Activated CD4-positive, alpha-beta T cell treated with anti-CD3 and anti-CD28 coated beads, Interleukin-2, amount 50 U/mL, for 48 hours (primary cell): ENCODE measurements around the gene SYNE2.
"Not testable (repeated sequence)": the region's sequence is repeated elsewhere in the genome, so short reads cannot be mapped to it uniquely, and the experiment has no call there.

Experiments
- DNase-seq, 2 experiments: peaks; one replicate each; pipeline ENCODE4 v3.0.0-alpha.2; 2020

SYNE2 gene

DNA sequence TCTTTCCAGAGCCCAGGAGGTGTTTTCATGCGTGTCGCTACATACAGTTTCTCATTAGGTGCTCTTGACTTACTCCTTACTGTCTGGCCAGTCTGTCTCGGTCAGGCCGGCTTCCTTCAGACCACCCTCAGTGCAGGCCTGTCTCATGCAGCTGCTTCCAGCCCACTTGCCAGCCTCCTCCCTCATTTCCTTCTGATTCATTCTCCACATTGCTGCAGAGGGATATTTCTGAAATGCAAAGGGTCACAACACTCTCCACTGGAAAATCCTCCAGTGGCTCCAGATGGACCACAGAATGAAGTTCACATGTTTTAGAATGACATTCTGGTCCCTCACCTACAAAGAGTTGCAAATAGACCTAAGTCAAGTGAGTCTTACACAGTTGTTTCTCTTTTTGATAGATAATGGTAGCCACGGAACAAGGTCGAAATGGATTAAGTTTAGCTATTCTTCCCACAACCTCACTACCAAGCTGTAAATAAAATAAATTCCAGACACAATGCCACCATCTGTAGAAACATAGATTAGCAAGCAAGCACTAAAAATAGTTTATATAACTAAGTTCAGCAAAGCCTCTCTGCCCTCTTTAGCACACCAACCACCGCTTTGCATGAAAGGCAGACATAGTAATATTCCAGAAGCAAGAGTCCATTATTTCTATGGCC is 294.5 kb downstream of the SYNE2 start:
- DNase-seq, result no peak

DNA sequence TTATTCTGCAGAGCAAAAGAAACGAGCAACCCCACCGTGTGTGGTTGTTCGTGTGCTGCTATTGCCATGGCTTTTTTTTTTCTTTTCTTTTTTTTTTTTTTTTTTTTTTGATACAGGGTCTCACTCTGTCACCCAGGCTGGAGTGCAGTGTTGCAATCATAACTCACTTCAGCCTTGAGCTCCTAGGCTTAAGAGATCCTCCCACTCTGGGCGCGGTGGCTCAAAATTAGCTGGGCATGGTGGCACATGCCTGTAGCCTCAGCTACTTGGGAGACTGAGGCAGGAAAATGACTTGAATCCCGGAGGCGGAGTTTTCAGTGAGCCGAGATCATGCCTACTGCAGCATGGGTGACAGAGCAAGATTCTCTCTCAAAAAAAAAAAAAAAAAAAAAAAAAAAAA is 297.1 kb downstream of the SYNE2 start:
- no peak for DNase-seq

DNA sequence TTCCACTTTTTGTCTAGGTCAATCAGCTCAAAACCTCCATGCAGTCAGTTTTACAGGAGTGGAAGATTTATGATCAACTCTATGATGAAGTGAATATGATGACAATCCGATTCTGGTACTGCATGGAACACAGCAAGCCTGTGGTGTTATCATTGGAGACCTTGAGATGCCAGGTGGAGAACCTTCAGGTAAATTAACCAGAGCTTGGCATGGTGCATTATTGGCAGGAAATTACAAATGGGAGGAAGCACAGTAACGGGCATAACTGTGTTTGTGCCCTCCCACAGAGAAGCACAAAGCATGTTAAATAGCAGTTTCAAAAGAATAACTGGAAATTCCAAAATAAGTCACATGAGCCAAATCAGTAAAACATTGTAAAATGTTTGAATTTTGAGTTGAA is 305.8 kb downstream of the SYNE2 start:
- no peak for DNase-seq

DNA sequence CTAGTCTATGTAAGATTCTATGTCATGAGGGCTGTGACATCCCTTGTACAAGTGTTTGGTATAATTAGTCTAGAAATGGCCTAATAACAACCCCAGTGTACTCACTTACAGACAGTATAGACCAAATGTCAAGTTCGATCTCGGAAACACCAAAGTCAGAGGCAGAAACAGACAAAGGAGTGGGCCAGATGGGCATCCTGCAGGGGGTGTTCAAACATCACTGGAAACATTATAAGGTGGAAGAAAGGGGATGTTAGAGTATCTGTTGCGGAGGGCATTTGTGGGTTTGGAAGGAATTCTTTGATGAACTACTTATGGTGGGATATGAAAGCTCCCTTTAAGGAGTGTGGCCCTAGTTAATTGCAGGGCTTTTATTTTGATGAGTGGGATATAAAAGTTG is 306.8 kb downstream of the SYNE2 start:
- DNase-seq, result no peak

DNA sequence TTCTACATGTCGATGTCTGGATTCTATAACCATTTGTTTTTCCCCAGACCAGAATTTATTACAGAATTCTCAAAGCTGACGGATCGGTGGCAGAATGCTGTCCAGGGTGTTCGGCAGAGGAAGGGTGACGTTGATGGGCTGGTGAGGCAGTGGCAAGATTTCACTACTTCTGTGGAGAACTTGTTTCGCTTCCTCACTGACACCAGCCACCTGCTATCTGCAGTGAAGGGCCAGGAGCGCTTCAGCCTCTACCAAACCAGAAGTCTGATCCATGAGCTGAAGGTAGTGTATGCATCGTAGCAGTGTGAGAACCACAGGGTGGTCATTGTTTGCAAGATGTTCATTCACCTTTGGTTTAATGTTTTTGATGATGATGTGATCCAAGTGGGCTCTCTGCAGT is 317.4 kb downstream of the SYNE2 start:
- DNase-seq, result no peak

DNA sequence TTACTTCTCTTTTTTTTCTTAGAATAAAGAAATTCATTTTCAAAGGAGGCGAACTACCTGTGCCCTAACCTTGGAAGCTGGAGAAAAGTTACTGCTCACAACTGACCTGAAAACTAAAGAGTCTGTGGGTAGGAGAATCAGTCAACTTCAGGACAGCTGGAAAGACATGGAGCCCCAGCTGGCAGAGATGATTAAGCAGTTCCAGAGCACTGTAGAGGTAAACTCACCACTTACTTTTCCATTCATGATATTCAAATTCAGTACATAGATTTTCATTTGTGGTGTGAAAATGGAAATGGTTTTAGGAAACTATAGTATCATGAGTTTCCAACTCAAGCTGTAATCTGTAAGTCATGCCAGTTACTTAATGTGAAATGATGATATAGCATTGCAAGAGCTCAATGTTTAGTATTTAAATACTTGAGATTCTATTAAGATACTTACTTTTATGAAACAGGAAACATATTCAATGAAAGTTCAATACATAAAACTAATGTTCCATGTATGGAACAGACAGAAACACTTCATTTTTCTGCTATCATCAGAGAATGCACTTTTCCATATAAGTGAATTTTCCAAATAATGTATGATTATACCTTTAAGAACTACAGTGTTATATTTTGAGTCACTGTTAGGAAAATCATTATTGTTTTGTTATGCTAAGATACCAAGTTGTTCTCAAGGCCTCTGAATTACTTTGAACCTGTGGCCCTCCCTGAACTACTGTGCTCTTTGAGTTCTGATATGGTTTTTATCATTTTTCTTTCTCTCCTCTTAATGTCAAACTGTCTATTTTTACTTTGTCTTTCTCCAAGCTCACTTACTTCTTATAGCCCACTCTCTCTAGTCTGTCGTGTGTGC is 322.3 kb downstream of the SYNE2 start:
- DNase-seq, result peak; percentile 12 to 31

DNA sequence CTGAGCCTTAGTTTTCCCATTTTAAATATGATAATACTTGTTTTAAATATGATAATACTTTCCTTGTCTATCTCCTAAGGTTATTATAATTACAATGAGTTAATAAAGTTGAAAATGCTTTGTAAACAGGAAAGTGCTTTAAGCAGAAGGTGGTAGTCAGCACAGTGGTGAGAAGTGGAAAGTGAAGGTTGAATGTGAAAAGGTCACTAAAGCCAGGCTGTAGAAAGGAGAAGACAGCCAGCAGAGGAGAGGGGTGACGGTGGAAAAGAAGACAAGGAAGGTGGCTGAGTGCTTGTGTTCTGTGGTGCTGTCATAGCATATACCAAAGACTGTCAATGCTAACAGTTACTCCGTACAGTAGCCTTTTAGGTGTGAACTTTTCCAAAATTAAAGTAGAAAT is 323.5 kb downstream of the SYNE2 start:
- DNase-seq, result no peak

DNA sequence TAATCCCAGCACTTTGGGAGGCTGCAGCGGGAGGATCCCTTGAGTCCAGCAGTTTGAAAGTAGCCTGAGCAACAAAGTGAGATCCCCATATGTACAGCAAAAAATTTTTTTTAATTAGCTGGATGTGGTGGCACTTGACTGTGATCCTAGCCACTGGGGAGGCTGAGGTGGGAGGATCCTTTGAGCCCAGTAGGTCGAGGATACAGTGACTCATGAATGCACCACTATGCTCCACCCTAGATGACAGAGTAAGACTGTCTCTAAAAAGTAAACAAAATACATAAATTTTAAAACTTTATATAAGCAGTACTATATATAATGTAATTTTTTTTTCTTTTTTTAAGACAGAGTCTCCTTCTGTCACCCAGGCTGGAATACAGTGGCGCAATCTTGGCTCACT is 326.0 kb downstream of the SYNE2 start:
- no peak for DNase-seq

DNA sequence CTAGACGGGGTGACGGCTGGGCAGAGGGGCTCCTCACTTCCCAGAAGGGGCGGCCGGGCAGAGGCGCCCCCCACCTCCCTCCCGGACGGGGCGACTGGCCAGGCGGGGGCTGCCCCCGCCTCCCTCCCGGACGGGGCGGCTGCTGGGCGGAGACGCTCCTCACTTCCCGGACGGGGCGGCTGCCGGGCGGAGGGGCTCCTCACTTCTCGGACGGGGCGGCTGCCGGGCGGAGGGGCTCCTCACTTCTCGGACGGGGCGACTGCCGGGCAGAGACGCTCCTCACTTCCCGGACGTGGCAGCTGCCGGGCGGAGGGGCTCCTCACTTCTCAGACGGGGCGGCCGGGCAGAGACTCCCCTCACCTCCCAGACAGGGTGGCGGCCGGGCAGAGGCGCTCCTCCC is 330.1 kb downstream of the SYNE2 start:
- DNase-seq, result not testable (repeated sequence)

DNA sequence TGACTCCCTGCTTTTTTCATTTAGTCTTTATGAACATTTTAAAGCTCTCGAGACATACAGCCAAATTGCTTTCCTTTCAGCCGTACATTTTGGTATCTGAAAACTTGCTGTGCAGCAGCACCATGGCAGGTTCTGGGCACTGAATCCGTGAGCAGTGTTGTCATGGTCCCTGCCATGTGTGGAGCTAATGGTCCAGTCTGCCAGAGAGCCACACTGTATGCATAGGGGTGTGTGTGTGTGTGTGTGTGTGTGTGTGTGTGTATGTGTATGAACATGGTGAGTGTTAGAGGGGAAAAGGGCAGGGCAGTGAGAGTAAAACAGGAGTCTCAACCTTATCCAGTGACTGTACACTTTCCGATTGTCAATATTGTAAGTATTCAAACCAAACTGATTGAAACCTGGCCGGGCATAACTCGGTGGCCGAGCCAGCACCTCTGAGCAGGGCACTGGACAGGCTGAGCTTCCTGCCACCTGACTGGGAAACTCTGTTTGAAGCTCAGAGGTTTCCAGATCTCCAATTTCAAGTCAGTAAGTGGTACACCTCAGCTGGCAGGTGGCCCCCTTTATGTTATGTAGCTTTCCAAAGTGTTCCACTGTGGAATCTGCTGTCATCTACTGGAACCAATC is 331.4 kb downstream of the SYNE2 start:
- DNase-seq, result no peak

DNA sequence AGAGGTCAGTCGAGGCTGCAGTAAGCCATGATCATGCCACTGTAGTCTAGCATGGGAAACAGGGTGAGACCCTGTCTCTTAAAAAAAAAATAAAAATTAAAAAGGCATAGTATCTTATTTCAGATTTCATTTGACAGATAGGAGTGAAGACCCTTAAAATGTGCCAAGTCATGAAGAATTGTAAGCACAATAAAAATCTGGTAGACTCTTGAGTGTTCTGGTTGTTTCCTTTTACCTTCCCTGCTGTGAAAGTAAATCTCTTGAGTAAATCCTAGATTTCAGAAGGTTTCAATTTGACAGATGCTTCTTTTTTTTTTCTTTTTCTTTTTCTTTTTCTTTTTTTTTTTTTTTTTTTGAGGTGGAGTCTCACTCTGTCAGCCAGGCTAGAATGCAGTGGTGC is 332.4 kb downstream of the SYNE2 start:
- no peak for DNase-seq

DNA sequence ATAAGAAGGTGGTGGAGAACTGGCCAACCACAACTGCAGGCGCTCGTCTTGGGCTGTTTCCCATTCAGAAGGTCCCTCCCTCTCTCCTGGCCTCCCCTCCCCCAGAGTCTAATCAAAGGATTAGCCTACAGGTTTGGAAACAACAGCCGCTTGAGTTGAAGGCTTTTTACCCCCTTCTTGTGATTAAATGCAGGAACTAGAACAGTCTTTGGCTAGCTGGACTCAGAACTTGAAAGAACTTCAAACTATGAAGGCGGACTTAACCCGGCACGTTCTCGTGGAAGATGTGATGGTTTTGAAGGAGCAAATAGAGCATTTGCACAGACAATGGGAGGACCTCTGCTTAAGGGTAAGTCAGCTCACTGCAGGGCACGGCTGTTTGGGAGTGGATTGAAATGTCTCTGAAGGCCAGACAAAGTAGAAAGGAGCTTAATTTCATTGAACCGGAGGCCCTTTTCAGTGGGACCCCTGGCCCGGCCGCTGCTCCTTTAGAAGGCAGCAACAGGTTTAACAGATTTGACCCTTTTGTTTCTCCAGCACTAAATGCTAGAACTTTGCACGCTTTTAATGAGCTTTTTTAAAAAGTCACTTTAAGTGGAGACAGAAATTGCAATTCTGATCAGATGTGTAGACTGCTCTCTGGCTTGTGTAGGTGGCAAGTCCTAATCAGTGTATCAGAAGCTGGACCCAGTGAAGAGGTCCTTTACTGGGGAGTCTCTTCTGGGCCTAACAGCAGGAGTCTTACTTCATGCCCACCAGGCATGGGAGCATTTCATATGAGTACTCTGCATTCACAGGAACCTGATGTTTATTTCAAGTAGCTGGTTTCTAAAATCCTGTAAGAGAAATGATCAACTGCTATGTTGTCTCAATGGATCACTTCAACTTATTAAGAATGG is 333.7 kb downstream of the SYNE2 start:
- no peak for DNase-seq

DNA sequence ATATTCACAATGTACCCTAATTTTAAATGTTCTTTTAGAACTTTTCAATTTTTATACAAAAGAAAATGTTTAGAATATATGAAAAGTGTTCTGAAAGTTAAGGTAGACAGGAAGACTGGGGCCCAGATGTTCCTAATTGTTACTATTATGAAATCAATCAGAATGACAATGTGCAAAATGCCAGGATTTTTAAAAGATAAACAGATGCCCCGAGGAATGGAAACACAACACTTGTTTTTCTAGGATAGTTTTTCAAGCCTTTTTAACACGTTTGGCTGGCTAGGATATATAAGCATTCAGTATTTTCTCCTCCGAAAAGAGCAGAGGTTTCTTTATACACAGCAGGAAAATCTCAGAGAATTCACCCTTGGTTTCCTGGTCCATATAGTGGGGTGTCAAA is 334.5 kb downstream of the SYNE2 start:
- DNase-seq, result no peak

DNA sequence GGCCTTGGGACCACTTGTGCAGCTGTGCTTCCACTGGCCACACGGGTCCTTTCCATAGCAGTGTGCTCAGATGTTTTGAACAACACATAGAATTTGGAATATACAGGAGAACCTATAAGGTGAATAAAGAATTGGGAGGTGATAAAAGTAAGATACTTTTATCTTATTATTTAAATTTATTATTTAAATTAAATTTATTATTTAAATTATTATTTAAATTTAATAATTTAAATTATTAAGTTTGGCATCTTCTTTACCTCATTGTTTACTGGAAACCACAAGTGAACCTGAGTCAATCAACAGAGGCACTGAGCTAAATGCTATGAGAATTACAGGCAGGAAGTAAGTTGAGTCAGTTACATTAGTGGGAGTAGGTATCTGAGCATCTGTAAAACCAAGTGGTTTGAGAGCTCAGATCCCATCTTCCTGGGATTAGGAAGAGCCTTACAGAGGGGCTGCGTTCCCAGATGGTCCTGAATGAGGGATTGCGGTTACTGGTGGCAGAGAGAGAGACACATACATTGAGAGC is 338.2 kb downstream of the SYNE2 start:
- DNase-seq, result no peak

DNA sequence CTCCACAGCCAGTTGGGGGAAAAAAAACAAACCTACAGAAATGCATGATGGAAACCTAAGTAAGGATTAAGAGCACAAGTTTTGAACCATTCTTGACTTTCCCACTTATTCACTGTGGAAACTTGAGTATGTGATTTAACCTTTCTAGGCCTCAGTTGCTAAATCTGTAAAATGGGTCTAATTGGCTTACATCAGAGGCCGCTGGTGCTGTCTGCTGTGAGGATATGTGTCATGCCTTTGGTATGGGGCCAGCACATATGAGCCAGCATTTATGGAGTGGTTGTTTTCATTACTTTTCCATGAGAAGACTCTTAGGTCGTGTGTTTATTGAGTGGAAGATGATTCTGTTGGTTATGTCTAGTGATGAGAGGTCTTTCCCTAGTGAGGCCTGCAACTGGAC is 339.0 kb downstream of the SYNE2 start:
- DNase-seq, result no peak

DNA sequence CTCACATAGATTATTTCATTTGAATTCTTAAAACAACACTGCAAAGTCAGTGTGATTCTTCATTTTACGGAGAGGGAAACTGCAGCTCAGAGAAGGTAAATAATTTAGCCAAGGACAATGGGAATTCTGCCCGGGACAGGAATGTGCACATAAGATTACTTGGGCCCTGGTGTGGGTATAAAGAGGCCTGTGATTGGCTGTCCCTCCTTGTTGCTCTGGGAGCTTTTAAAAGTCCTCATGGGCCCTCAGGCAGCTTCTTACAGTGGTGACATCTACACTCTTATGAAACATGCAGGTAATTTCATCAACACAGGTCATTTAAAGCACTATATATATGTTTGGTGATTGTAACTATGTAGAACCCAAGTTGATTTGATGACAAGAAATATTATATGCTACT is 341.0 kb downstream of the SYNE2 start:
- no peak for DNase-seq

DNA sequence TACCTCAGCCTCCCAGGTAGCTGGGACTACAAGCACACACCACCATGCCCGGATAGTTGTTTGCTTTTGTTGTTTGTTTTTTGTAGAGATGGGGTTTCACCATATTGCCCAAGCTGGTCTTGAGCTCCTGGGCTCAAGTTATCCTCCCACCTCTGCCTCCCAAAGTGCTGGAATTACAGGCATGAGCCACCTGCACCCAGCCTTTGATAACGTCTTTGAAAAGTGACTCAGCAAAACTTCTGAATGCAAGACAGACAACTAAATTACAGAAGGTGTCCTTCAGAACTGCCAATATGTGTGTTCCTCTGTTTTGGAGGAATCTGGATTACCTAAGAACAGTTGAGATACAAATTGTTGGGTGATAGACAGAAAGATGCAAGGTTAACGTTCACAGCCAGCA is 341.6 kb downstream of the SYNE2 start:
- DNase-seq, result no peak

DNA sequence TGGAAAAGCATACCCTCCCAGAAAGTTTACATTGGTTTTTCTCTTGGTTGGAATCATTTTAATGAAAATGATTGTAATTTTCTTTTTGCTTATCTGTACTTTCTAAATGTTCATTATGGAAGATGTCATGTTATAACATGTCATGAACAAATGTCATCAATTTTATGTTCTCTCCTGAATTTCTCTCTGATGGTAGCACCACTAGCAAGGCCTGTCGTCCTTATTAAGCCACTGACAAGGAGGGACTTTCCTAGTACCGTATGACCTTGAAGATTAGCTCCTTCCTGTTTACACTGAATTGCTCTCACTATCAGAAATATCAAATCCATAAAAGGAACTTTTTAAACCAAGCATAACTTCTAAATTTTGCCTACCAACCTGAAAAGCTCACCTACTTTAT is 342.4 kb downstream of the SYNE2 start:
- DNase-seq, result no peak

DNA sequence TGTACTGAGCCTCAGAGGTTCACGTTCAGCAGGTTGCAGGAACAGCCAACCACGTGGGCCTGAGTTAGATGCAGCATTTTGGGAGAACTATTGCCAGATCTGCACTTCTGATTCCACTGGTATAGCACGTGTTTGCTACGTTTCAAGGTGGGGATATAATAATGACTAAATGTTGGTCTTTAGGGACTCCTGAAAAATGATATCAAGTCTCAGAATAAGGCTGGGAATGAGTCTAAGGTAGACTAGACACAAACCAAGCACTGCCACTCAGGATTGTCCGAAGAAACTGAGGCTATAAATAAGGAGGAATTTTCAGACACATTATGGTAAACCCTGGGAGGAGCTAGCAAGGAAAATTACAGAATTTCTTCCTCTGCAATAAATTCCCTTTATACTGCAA is 343.3 kb downstream of the SYNE2 start:
- no peak for DNase-seq

DNA sequence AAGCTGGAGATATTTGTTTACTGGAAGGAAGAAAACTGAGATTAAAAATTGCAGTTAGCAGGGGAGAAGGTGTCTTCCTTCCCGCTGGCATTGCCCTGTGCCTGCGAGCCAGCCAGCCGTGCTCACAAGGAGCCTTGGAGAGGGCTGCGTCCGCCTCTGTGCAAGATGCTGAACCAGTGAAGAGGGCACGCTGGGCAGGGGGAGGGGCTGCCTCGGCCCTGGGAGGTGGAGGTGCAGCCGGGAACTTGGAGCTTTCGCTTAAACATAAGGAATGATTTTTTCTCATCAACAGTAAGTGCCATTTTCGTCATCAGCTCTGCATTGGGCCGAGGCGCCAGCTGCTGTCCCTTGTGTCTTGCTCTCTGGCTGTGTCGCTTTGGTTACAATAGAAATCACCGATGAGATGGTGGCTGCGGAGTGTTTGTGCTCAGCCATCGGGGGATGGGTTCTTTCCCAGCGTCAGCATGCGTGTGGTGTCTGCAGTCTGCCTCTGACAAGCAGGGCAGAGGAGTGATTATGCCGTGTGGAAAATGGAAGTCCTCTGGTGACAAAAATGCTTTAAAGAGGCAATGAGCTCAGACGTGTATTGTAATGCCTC is 344.1 kb downstream of the SYNE2 start:
- DNase-seq, result peak; percentile 9 to 21

DNA sequence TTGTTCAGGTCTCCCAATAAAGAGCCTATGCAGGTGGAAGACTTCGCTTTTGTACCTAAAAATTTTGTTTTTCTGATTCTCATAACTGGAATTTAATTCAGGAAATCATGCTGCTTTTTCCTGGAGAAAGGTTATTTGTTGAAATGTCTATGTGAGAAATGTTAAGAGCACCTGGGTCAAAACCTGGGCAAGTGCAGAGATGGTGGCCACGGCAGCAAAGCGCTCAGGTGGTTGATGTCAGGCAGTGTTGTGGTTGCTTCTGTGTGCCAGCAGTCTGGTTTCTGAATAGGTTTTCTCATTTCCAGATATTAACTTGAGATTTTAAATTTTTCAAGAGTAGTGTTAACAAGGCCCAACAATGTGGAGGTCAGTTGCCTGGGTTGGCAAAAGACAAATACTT is 345.2 kb downstream of the SYNE2 start:
- no peak for DNase-seq

DNA sequence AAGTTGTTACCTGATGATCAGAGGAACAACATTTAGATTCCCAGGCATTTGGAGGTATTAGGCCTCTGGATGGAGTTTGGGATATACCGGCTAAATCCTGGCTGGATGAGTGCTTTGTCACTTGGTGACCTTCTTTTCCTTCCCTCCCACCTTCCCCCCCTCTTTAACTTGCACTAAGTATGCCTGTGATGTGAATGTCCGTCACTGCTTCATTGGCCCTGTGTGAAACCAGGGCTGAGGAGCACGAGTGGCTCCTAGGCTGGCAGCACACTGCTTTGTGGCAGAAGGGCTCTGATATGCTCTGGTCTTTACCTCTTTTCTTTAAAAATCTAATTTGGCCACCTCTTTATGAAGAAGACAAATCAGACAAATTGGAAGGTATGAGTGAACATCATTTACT is 345.7 kb downstream of the SYNE2 start:
- no peak for DNase-seq
